Lower leg skin (tissue), 3 donors: ENCODE measurements around the gene RNASEH1.

Experiments used
- POLR2A ChIP-seq, 2 donors: fragments of 450-650 bp; IDR thresholded peaks; one replicate each; pipeline ENCODE4 v1.6.1; 2016 to 2017; ENCODE audit warnings: antibody characterized with exemption in 2 of 2, mild to moderate bottlenecking in 1 of 2, moderate library complexity in 1 of 2
- TF ChIP-seq, protein P1 (sequence below), 3 donors: fragments of 450-650 bp; IDR thresholded peaks; one replicate each; pipeline ENCODE4 v1.5.1; 2016; ENCODE audit warnings: antibody characterized with exemption in 3 of 3, mild to moderate bottlenecking in 3 of 3, moderate library complexity in 2 of 3

DNA sequence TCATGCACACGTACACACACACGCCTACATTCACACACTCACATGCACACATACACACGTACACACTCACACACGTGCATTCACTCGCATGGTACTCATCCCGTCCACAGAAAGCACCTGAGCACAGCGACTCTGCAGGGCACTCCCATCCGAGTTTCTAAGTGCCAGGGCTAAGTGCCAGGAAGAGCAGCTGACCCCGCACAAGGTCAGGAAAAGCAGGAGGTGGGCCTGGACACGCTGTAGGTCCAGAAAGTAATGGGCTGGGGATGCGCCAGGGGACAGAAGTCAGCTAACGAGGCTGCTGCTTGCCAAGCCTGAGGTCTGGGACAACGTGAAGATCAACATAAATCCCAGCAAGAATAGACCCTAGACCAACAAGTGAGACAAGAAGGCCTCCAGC lies 54.6 kb downstream of the RNASEH1 start:
- no peak for TF ChIP-seq POLR2A (IDR thresholded peaks at IDR 0.05)
- TF ChIP-seq, protein P1, sequence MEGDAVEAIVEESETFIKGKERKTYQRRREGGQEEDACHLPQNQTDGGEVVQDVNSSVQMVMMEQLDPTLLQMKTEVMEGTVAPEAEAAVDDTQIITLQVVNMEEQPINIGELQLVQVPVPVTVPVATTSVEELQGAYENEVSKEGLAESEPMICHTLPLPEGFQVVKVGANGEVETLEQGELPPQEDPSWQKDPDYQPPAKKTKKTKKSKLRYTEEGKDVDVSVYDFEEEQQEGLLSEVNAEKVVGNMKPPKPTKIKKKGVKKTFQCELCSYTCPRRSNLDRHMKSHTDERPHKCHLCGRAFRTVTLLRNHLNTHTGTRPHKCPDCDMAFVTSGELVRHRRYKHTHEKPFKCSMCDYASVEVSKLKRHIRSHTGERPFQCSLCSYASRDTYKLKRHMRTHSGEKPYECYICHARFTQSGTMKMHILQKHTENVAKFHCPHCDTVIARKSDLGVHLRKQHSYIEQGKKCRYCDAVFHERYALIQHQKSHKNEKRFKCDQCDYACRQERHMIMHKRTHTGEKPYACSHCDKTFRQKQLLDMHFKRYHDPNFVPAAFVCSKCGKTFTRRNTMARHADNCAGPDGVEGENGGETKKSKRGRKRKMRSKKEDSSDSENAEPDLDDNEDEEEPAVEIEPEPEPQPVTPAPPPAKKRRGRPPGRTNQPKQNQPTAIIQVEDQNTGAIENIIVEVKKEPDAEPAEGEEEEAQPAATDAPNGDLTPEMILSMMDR (IDR thresholded peaks at IDR 0.05), result no peak
